Cardiac septum (tissue), 1 donor: Measurements from ENCODE around the gene SMARCAD1. TPM values are rescaled to one million over a fixed set of nuclear protein-coding genes. Genes with fewer than 3 reads are reported as not detected.

Source experiments
- DNase-seq: peaks from one replicate; pipeline ENCODE4 v3.0.0-alpha.2; 2020; ENCODE audit warnings: low spot score
- intact Hi-C: fragments of 100-400 bp; cut with DNase I; formaldehyde crosslinking; loops from one replicate; pipeline ENCODE4 v1.14.0; 2022
- long read RNA-seq: library from polyadenylated mRNA; unstranded; transcript quantifications from one replicate; pipeline ENCODE4 v2.0.0, GENCODE V29; 2021
- total RNA-seq: library from RNA; stranded (reverse); fragmentation: NEBNext Ultra II Directional; extraction: Animal tissue kit (Norgen Biotek cat#: 25700); gene quantifications from one replicate; pipeline ENCODE4 v1.2.1, GENCODE V29; 2021
- donor health status: DM: no; HTN: no; CAD: no.

Gene SMARCAD1
- total RNA-seq, result 11.8 TPM
- long read RNA-seq, full-length matches to known transcripts, result 2 of 4 reads
- long read RNA-seq, partial matches to known transcripts, result 1 of 4 reads
- long read RNA-seq, other reads (novel, unspliced or antisense), result 1 of 4 reads

- peak; percentile 90 for DNase-seq
- intact Hi-C loops, result no loop called here
Measured at GRCh38 chr4:94207469-94208224, at the start of gene SMARCAD1. TSS of gene SMARCAD1 (plus strand) at chr4:94207865. CDS start at chr4:94208395, 530 bp downstream.

DNA sequence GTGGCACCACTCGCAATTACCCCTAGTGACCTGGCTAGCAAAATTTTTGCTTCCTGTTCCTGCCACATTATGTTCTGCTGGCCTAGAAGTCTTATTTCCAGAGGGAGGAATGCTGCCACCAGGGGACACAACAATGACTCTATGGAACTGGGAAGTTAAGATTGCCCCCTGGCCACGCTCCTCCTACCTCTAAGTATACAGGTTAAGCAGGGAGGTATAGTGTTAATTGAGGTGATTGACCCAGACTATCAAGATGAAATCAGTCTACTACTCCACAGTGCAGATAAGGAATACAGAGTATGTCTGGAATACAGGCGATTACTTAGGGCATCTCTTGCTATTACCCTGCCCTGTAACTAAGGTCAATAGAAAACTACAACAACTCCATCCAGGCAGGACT, 48.8 kb upstream of the SMARCAD1 start:
- intact Hi-C loops, result no loop called here
- DNase-seq, result no peak

GRCh38 chr4:94159790-94160189, 47.9 kb upstream of the SMARCAD1 start:
- intact Hi-C loops, result no loop called here

DNA sequence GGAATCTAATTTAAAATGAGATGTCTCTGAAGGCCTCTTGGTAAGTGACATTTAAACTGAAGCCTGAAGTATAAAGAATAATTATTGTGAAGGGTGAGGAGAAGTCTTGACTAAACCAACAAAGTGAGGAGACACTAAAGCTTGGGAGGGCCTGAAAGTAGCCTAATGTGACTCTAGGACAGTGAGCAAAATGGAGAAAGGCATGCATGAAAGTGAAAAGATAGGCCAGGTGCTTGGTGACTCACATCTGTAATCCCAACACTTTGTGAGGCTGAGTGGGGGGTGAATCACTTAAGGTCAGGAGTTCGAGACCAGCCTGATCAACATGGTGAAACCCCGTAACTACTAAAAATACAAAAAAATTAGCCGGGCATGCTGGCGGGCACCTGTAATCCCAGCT, 46.9 kb upstream of the SMARCAD1 start:
- DNase-seq, result no peak
- intact Hi-C loops, result no loop called here

More at GRCh38 chr4:94159790-94160189, 47.9 kb upstream of the SMARCAD1 start:
- DNase-seq, result no peak

GRCh38 chr4:94165256-94165655, 42.4 kb upstream of the SMARCAD1 start:
- intact Hi-C loops, result no loop called here
- DNase-seq, result no peak

- no peak for DNase-seq
Measured at GRCh38 chr4:94168321-94168720, 39.3 kb upstream of the SMARCAD1 start.

DNA sequence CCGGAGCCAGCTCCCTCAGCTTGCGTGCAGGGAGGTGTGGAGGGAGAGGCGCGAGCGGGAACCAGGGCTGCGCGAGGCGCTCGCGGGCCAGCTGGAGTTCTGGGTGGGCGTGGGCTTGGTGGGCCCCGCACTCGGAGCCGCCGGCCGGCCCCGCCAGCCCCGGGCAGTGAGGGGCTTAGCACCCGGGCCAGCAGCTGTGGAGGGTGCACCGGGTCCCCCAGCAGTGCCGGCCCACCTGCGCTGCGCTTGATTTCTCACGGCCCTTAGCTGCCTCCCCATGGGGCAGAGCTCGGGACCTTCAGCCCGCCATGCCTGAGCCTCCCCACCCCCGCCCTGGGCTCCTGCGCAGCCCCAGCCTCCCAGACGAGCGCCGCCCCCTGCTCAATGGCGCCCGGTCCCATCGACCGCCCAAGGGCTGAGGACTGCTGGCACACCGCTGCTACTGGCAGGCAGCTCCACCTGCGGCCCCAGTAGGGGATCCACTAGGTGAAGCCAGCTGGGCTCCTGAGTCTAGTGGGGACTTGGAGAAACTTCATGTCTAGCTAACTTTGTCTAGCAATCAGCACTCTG, 37.8 kb upstream of the SMARCAD1 start:
- intact Hi-C loops, result no loop called here
- no peak for DNase-seq

More at GRCh38 chr4:94168321-94168720, 39.3 kb upstream of the SMARCAD1 start:
- intact Hi-C loops, result no loop called here

GRCh38 chr4:94171616-94172015, 36.0 kb upstream of the SMARCAD1 start:
- no peak for DNase-seq
- intact Hi-C loops, result no loop called here

GRCh38 chr4:94175553-94176261, 32.0 kb upstream of the SMARCAD1 start:
- intact Hi-C loops, result no loop called here
- DNase-seq, result no peak

DNA sequence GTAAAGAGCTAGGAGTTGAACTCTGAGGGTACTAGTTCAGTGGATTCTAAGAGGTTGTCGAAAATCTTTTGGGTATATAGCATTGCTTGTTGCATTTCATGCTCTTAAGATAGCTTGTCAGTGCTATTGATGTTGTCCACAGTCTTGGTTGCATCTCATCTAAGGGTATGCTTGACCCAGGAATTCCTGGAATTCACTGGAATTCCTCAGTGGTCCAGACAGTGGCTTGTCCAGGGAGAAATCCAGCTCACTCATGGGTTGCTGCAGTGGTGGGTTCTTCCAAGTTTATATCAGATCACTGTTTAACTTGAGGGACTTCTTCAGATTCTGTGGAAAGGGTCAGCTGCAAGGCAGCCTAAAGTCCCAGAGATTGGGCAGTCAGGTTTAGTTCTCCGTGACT, 29.8 kb upstream of the SMARCAD1 start:
- DNase-seq, result no peak
- intact Hi-C loops, result no loop called here

DNA sequence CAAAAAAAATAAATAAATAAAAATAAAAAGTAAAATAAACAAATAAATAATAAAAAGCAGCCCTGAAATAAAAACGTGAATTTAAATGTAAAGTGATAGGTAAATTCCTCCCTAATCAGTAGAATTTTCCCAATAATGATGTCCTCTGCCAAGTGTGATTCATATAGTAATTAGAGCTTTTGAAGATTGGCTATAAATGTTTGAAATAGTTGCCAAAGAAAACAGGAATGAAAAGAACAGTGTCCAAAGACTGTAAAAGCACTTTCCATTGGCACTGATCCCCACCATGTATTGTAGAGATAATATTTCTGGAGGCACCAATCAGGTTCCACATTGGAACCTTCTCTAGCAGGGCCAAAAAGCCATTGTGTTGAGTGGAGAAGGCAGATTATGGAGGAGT, 25.9 kb upstream of the SMARCAD1 start:
- intact Hi-C loops, result no loop called here
- DNase-seq, result no peak

GRCh38 chr4:94202769-94203168, 4.9 kb upstream of the SMARCAD1 start:
- intact Hi-C loops, result no loop called here
- DNase-seq, result no peak

DNA sequence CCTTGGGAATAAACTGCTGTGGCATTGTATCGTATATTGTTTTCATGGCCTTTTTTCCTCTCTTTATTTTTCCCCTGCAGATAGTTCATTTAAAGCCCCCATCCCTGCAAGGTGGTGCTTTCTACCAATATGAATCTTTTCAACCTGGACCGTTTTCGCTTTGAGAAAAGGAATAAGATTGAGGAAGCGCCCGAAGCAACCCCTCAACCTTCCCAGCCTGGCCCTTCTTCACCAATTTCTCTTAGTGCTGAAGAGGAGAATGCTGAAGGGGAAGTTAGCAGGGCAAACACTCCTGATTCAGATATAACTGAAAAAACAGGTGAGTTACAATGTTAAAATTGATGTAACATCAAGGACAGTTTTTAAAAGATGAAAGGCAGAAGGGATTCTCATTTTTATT, 601 bp downstream of the SMARCAD1 start:
- intact Hi-C loops, result no loop called here
- no peak for DNase-seq

- intact Hi-C loops, result no loop called here
- DNase-seq, result no peak
Measured at GRCh38 chr4:94208918-94209317, 1.3 kb downstream of the SMARCAD1 start.

DNA sequence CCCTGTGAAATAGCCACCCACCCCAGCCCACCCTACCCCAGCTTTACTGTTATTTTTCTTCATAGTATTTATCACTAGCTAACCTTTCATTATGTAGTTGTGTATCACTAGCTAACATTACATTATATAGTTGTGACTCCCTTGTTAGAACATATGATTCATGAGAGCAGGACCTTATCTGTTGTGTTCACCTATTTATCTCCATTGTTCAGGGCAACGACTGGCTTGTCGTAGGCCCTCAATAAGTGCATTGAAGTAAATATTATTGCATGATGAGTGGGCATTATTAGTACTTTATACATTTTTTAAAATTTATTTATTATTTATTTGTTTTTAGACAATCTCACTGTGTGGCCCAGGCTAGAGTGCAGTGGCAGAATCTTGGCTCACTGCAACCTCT, 4.2 kb downstream of the SMARCAD1 start:
- intact Hi-C loops, result no loop called here
- no peak for DNase-seq

GRCh38 chr4:94214703-94215319, 7.1 kb downstream of the SMARCAD1 start:
- DNase-seq, result no peak
- intact Hi-C loops, result no loop called here

DNA sequence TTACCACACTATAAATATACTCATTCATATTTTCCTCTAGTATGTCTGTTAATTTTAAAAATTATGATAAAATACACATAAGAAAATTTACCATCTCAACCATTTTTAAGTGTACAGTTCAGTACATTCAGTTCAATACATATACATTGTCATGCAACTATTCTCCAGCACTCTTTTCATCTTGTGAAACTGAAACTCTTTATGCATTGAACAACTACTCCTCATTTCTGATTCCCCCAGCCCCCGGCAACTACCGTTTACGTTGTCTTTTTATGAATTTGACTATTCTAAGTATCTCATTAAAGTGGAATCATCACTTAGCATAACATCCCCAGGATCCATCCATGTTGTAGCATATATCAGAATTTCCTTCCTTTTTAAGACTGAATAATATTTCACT, 8.7 kb downstream of the SMARCAD1 start:
- DNase-seq, result no peak
- intact Hi-C loops, result no loop called here

GRCh38 chr4:94219402-94219801, 11.7 kb downstream of the SMARCAD1 start:
- intact Hi-C loops, result no loop called here

GRCh38 chr4:94221916-94222315, 14.3 kb downstream of the SMARCAD1 start:
- DNase-seq, result no peak
- intact Hi-C loops, result no loop called here

More at GRCh38 chr4:94219402-94219801, 11.7 kb downstream of the SMARCAD1 start:
- no peak for DNase-seq

DNA sequence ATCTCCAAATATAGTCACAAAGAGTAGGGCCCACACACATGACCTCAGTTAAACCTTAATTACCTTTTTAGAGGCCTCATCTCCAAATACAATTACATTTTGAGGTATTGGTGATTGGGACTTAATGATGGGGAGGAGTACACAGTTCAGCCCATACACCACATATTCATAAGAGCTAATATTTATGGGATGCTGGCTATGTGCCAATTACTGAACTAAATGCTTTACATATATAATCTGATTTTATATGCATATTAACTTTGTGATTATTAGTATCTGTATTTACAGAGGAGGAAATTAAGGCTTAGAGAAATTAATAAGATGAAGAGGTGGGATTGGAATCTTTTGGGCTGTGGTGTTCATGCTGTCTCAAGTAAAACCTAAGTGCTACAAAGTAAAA, 17.8 kb downstream of the SMARCAD1 start:
- intact Hi-C loops, result no loop called here
- DNase-seq, result no peak
